Germinal center (tissue), 1 donor: Measurements from ENCODE around the gene KIF4B.

Experiments
- DNase-seq: peaks from one replicate; pipeline ENCODE4 v3.0.0; 2012; ENCODE audit warnings: mixed read lengths, low spot score

KIF4B gene

DNA sequence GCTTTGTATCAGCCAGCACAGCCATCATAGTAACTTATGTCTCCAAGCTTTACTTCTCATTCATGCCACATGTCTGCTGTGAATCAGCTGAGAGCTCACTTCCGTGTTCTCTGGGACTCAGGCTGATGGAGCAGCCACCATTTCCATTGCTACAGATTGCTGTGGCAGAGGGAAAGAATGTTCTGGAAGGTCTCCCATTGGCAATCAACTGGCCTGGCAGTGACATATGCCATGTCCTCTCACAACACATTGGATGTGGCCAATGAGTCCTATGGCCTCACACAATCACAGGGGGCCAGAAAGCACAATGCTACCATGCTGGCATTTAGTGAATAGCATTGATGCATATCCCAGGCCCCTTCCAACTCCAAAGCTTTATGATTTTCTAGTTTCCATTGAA, 44.1 kb downstream of the KIF4B start:
- DNase-seq = no peak

DNA sequence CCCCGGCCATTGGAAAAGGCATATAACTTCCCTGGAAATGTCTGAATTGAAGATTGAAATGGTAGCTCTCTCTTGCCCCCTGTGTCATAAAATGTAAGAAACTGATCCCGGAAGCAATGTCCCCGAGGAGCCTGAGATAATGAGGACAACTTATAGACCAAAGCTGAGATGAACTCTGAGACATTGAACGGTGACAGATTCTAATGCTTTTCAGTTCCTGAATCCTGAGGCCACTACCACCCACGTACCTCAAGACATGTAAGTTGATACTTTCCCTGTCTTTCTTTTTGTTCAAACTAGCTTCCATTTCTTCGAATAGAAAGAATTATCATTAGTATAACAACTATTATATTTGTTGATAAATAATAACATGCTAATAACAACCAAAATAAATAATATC, 51.0 kb downstream of the KIF4B start:
- DNase-seq = no peak

GRCh38 chr5:155066886-155067595, 53.5 kb downstream of the KIF4B start:
- no peak for DNase-seq
